Measurements from ENCODE around the gene LRGUK.

The LRGUK gene

GRCh38 chr7:134276951-134277350 is 149.8 kb downstream of the LRGUK start:
- Histone ChIP-seq H3K4me1 (ENCODE audit: low read length) (no peaks in the 10 kb centered on the region), H3K36me3 (replicated peaks; ENCODE audit: insufficient read depth, low read length) (no peaks in the 10 kb centered on the region), H3K9me3 (replicated peaks; ENCODE audit: insufficient read depth, low read length) (no peaks in the 10 kb centered on the region), H3K9ac (ENCODE audit: low read length) (no peak overlapping the region), H3K79me2 (ENCODE audit: low read length) (no peaks in the 10 kb centered on the region), H4K20me1 (ENCODE audit: insufficient read depth, low read length) (no peaks in the 10 kb centered on the region), H3K4me3 (ENCODE audit: low read length) (no peak overlapping the region), H2AFZ (ENCODE audit: low read length) (no peak overlapping the region), H3K4me2 (ENCODE audit: low read depth, low read length) (no peak overlapping the region), H3F3A (ENCODE audit: insufficient read depth, low read length) (no peaks in the 10 kb centered on the region), H3K9me2 (replicated peaks; ENCODE audit: insufficient read depth, low read length) (no peaks in the 10 kb centered on the region), H3K27ac (ENCODE audit: low read length) (no peak overlapping the region), H3K27me3 (replicated peaks; ENCODE audit: insufficient read depth, low read length) (no peaks in the 10 kb centered on the region)
- TF ChIP-seq EZH2 (optimal IDR thresholded peaks at IDR 0.05; ENCODE audit: low read depth, low read length) (no peak), EZH2phosphoT487 (IDR thresholded peaks at IDR 0.05; ENCODE audit: low read length) (no peak), CTCF (IDR thresholded peaks at IDR 0.05; ENCODE audit: low read length) (no peak)
- DNase-seq, result no peak

DNA sequence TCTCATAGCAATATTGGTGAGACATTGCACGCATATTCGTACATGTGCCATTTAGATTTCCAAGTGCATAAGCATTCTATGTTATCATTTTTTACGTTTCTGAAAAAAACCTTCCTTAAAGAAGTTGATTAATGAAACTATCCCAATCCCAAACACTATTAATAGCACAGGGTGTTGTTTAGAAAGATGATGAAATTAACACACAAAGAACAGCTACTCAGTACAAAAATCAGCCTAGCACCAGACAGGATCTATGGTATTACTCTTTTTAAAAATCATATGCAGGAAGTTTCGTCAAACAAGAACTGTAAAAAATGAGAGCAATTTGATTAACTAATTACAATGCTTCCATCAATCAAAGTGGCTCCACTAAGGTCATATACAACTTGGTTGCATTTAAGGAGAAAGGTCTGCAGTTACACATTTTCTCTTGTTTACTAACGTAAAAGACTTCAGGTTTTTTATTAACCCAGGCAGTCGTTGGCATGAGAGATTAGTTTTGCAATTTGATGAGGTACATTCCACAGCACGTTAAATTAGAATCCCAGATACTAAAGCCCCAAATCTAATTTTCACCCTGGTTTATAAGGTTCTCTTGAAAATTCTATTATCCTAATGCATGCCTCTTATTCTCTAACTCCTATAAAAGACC is 151.5 kb downstream of the LRGUK start:
- no peaks in the 10 kb centered on the region for H3K9me3 ChIP-seq (replicated peaks; ENCODE audit: insufficient read depth, low read length)
- DNase-seq, result no peak
- H4K20me1 ChIP-seq (ENCODE audit: insufficient read depth, low read length), result no peaks in the 10 kb centered on the region
- H3K4me1 ChIP-seq (ENCODE audit: low read length), result no peaks in the 10 kb centered on the region
- no peak for TF ChIP-seq EZH2phosphoT487 (IDR thresholded peaks at IDR 0.05; ENCODE audit: low read length)
- TF ChIP-seq CTCF (IDR thresholded peaks at IDR 0.05; ENCODE audit: low read length), result no peak
- no peak for TF ChIP-seq EZH2 (optimal IDR thresholded peaks at IDR 0.05; ENCODE audit: low read depth, low read length)
- H2AFZ ChIP-seq (ENCODE audit: low read length), result no peak overlapping the region
- H3K4me3 ChIP-seq (ENCODE audit: low read length), result no peak overlapping the region
- no peak overlapping the region for H3K27ac ChIP-seq (ENCODE audit: low read length)
- H3K9me2 ChIP-seq (replicated peaks; ENCODE audit: insufficient read depth, low read length), result no peaks in the 10 kb centered on the region
- H3K9ac ChIP-seq (ENCODE audit: low read length), result no peak overlapping the region
- H3K4me2 ChIP-seq (ENCODE audit: low read depth, low read length), result no peak overlapping the region
- H3F3A ChIP-seq (ENCODE audit: insufficient read depth, low read length), result no peaks in the 10 kb centered on the region
- no peaks in the 10 kb centered on the region for H3K79me2 ChIP-seq (ENCODE audit: low read length)
- H3K27me3 ChIP-seq (replicated peaks; ENCODE audit: insufficient read depth, low read length), result no peaks in the 10 kb centered on the region
- H3K36me3 ChIP-seq (replicated peaks; ENCODE audit: insufficient read depth, low read length), result no peaks in the 10 kb centered on the region

GRCh38 chr7:134279336-134279735 is 152.2 kb downstream of the LRGUK start:
- no peaks in the 10 kb centered on the region for H4K20me1 ChIP-seq (ENCODE audit: insufficient read depth, low read length)
- DNase-seq, result no peak
- H3K9me2 ChIP-seq (replicated peaks; ENCODE audit: insufficient read depth, low read length), result no peaks in the 10 kb centered on the region
- no peaks in the 10 kb centered on the region for H3K36me3 ChIP-seq (replicated peaks; ENCODE audit: insufficient read depth, low read length)
- no peak for TF ChIP-seq EZH2phosphoT487 (IDR thresholded peaks at IDR 0.05; ENCODE audit: low read length)
- no peak for TF ChIP-seq CTCF (IDR thresholded peaks at IDR 0.05; ENCODE audit: low read length)
- no peak for TF ChIP-seq EZH2 (optimal IDR thresholded peaks at IDR 0.05; ENCODE audit: low read depth, low read length)
- no peaks in the 10 kb centered on the region for H3K4me1 ChIP-seq (ENCODE audit: low read length)
- H2AFZ ChIP-seq (ENCODE audit: low read length), result no peak overlapping the region
- H3K27me3 ChIP-seq (replicated peaks; ENCODE audit: insufficient read depth, low read length), result no peaks in the 10 kb centered on the region
- no peak overlapping the region for H3K9ac ChIP-seq (ENCODE audit: low read length)
- no peaks in the 10 kb centered on the region for H3K79me2 ChIP-seq (ENCODE audit: low read length)
- no peaks in the 10 kb centered on the region for H3F3A ChIP-seq (ENCODE audit: insufficient read depth, low read length)
- H3K9me3 ChIP-seq (replicated peaks; ENCODE audit: insufficient read depth, low read length), result no peaks in the 10 kb centered on the region
- H3K4me3 ChIP-seq (ENCODE audit: low read length), result no peak overlapping the region
- H3K4me2 ChIP-seq (ENCODE audit: low read depth, low read length), result no peak overlapping the region
- no peak overlapping the region for H3K27ac ChIP-seq (ENCODE audit: low read length)
